Stimulated activated naive CD8-positive, alpha-beta T cell treated with anti-CD3 and anti-CD28 coated beads, Interleukin-15, Interleukin-2, amounts not matched to agents 100 ng/mL and 50 ng/mL, for 24 hours (primary cell): ENCODE measurements around the gene GNRH2.

Source experiments
- H3K27ac Mint-ChIP-seq: one replicate; pipeline ENCODE4 v1.8.0; 2021; ENCODE audit warnings: mild to moderate bottlenecking, mixed read lengths
- H3K27me3 Mint-ChIP-seq: one replicate; pipeline ENCODE4 v1.8.0; 2021; ENCODE audit warnings: mixed read lengths
- H3K36me3 Mint-ChIP-seq: one replicate; pipeline ENCODE4 v1.8.0; 2021; ENCODE audit warnings: low read depth, mixed read lengths
- H3K4me1 Mint-ChIP-seq: one replicate; pipeline ENCODE4 v1.8.0; 2021; ENCODE audit warnings: low read depth, mixed read lengths
- H3K4me3 Mint-ChIP-seq: one replicate; pipeline ENCODE4 v1.8.0; 2021; ENCODE audit warnings: mild to moderate bottlenecking, mixed read lengths
- H3K9me3 Mint-ChIP-seq: one replicate; pipeline ENCODE4 v1.8.0; 2021; ENCODE audit warnings: mixed read lengths

The GNRH2 gene

GRCh38 chr20:3077618-3078134, 34.3 kb downstream of the GNRH2 start:
- Mint-ChIP-seq H3K36me3 (no peaks in the 10 kb centered on the region), H3K9me3 (no peaks in the 10 kb centered on the region), H3K27ac (no peak overlapping the region), H3K4me1 (peaks cover 16% of the 10 kb centered on the region), H3K4me3 (peak overlapping the region; percentile 20), H3K27me3 (peaks cover 38% of the 10 kb centered on the region)

DNA sequence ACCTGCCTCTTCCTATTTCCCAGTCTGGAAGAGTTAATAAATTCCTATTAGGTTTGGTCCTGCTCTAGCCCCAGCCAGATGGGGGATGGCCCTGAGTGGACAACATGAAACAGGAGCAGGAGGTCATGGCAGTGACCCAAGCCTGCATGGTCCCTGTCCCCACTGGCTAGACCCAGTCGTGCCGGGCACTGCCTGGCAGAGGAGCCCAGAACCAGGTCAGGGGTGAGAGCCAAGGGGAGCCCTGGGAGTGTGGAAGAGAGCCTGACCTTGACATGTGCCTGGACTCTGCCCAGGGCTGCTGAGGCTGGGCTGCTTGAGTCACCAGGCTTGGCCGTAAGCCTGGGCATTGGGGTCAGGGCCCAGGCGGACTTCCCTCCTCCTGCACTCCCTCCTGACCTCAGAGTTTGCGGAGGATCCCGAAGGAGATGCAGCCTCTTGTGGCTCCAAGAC, 37.5 kb downstream of the GNRH2 start:
- no peaks in the 10 kb centered on the region for H3K36me3 Mint-ChIP-seq
- H3K27ac Mint-ChIP-seq, result no peak overlapping the region
- H3K27me3 Mint-ChIP-seq, result peaks cover 55% of the 10 kb centered on the region
- no peak overlapping the region for H3K4me3 Mint-ChIP-seq
- no peaks in the 10 kb centered on the region for H3K9me3 Mint-ChIP-seq
- peaks cover 16% of the 10 kb centered on the region for H3K4me1 Mint-ChIP-seq

- Mint-ChIP-seq H3K4me3 (no peak overlapping the region), H3K9me3 (no peaks in the 10 kb centered on the region), H3K27ac (no peak overlapping the region), H3K27me3 (peaks cover 55% of the 10 kb centered on the region), H3K4me1 (peaks cover 14% of the 10 kb centered on the region), H3K36me3 (no peaks in the 10 kb centered on the region)
Measured at GRCh38 chr20:3081641-3082040, 38.2 kb downstream of the GNRH2 start.

DNA sequence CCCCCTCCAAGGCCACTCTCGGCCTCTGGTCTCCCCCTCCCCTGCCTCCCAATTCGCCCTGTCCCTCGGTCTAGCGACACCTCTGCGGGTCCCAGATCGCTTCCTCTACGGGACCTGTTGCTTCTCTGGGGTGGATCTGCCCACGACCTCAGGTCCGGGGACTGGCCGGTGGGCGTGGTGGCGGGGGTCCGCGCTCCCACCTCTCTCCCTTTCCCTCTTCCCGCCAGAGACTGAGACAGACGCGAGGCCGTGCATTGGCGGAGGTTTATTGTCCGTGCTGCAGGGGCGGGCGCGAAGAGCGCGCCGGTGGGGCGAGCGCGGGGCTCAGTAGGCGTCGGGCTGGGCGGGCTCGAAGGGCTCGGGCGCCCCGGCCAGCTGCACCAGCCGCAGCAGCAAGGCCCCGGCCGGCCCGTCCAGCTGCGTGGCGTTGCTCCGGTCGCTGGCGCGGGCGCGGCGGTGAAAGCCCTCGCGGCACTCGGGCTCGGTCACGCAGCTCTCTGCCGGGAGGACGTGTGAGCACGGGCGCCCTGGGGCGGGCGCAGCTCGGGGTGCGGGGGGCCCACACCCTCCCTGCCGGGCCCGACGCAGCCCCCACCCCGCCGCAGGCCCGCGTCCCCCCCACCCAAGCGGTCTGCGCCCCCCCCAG, 39.0 kb downstream of the GNRH2 start:
- H3K4me3 Mint-ChIP-seq, result peak overlapping the region; percentile 0

GRCh38 chr20:3082955-3083952, 39.8 kb downstream of the GNRH2 start:
- peak overlapping the region; percentile 35 for H3K4me3 Mint-ChIP-seq
- H3K4me1 Mint-ChIP-seq, result no peaks in the 10 kb centered on the region
- no peaks in the 10 kb centered on the region for H3K9me3 Mint-ChIP-seq
- peaks cover 49% of the 10 kb centered on the region for H3K27me3 Mint-ChIP-seq
- no peaks in the 10 kb centered on the region for H3K36me3 Mint-ChIP-seq
- H3K27ac Mint-ChIP-seq, result no peak overlapping the region

More for the DNA sequence above, 39.0 kb downstream of the GNRH2 start:
- no peaks in the 10 kb centered on the region for H3K9me3 Mint-ChIP-seq
- no peak overlapping the region for H3K27ac Mint-ChIP-seq
- H3K36me3 Mint-ChIP-seq, result no peaks in the 10 kb centered on the region
- H3K27me3 Mint-ChIP-seq, result peaks cover 55% of the 10 kb centered on the region
- peaks cover 7% of the 10 kb centered on the region for H3K4me1 Mint-ChIP-seq

DNA sequence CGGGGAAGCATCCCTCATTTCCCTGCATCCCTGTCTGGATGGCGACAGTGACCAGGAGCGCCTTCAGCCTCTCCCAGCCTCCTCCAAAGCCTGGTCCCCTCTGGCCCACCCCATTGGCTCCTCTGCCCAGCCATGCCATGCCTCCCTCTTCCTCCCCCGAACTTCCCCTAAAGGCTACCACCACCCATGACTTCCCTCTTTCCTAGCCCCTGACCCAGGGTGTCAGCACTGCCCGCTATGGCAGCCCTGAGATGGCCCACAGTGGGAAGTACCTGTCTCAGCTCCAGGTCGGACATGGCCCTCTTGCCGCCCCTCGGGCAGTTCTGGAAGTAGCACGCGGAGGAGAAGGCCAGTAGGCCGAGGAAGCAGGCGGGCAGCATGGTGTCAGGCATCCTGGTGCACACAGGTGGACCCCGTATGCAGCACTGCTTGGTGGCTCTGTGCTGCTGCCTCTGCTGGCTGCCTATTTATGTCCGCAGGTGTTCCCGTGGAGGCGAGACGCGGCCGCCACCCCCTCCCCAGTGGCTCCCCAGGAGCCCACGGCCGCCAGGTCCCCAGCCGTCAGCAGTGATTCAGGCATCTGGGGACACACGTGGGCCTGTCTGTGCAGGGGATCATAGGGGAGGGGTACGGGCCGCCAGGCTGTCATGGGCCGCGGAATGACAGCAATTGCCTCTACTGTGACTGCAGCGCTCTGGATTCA, 41.0 kb downstream of the GNRH2 start, which contains the start of gene AVP:
Gene AVP, minus strand, starts transcription at position 442 of the 703 bp plus-strand sequence. Its CDS starts 50 bp downstream, at position 392.
- H3K27ac Mint-ChIP-seq, result no peak within 1 kb of the TSS
- H3K4me1 Mint-ChIP-seq, result no peaks in the 10 kb centered on the region
- peaks cover 44% of the 10 kb centered on the region for H3K27me3 Mint-ChIP-seq
- H3K9me3 Mint-ChIP-seq, result no peaks in the 10 kb centered on the region
- no peaks in the 10 kb centered on the region for H3K36me3 Mint-ChIP-seq
- peak within 1 kb of the TSS; percentile 35 for H3K4me3 Mint-ChIP-seq

GRCh38 chr20:3084986-3085360, 41.6 kb downstream of the GNRH2 start:
- Mint-ChIP-seq H3K27me3 (peaks cover 44% of the 10 kb centered on the region), H3K36me3 (no peaks in the 10 kb centered on the region), H3K4me3 (no peak overlapping the region), H3K27ac (no peak overlapping the region), H3K9me3 (no peaks in the 10 kb centered on the region), H3K4me1 (no peaks in the 10 kb centered on the region)

GRCh38 chr20:3085571-3086072, 42.2 kb downstream of the GNRH2 start:
- Mint-ChIP-seq H3K4me1 (peaks cover 5% of the 10 kb centered on the region), H3K9me3 (no peaks in the 10 kb centered on the region), H3K27me3 (peaks cover 44% of the 10 kb centered on the region), H3K36me3 (no peaks in the 10 kb centered on the region), H3K4me3 (no peak overlapping the region), H3K27ac (no peak overlapping the region)

DNA sequence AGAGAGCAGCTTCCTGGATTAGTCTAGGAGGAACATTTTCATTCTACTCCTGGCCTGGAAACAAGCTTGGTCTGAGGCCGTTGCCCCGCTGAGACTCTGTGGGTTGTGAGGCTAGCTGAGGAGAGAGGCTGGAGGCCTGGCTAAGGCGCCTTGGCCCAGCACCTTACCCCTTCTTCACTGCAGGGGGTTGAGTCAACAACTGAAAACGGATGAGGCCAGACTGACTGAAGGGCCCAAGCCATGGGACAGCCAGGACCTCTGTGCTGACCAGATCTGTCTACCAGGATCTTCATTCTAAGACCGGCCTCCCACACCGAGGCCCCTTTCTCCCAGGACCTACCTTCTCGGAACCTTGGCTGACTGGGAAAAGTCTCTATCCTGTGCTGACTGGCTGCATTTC, 44.6 kb downstream of the GNRH2 start:
- Mint-ChIP-seq H3K4me3 (no peak overlapping the region), H3K4me1 (peaks cover 18% of the 10 kb centered on the region), H3K36me3 (no peaks in the 10 kb centered on the region), H3K27ac (no peak overlapping the region), H3K9me3 (no peaks in the 10 kb centered on the region), H3K27me3 (peaks cover 30% of the 10 kb centered on the region)

DNA sequence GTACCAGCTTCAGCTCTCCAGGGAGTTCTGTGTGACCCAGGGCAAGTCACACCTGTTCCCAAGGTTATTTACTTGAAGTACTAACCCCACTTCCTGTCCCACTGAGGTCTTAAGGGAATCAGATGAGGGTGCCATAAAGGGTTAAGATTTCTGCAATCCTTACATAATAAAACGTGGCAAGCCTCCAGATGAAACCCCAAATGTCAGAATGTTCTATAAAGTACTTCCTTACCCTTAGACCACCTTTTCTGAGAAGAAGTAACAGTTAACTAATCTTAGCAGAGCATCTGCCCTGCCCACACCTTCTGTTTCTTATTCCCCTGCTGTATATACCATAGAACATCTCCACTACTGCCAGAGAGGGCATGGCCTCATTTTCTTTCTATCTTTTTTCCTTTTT, 47.1 kb downstream of the GNRH2 start:
- H3K9me3 Mint-ChIP-seq, result no peaks in the 10 kb centered on the region
- H3K4me3 Mint-ChIP-seq, result no peak overlapping the region
- H3K27me3 Mint-ChIP-seq, result peaks cover 13% of the 10 kb centered on the region
- no peak overlapping the region for H3K27ac Mint-ChIP-seq
- H3K4me1 Mint-ChIP-seq, result peaks cover 30% of the 10 kb centered on the region
- H3K36me3 Mint-ChIP-seq, result no peaks in the 10 kb centered on the region

DNA sequence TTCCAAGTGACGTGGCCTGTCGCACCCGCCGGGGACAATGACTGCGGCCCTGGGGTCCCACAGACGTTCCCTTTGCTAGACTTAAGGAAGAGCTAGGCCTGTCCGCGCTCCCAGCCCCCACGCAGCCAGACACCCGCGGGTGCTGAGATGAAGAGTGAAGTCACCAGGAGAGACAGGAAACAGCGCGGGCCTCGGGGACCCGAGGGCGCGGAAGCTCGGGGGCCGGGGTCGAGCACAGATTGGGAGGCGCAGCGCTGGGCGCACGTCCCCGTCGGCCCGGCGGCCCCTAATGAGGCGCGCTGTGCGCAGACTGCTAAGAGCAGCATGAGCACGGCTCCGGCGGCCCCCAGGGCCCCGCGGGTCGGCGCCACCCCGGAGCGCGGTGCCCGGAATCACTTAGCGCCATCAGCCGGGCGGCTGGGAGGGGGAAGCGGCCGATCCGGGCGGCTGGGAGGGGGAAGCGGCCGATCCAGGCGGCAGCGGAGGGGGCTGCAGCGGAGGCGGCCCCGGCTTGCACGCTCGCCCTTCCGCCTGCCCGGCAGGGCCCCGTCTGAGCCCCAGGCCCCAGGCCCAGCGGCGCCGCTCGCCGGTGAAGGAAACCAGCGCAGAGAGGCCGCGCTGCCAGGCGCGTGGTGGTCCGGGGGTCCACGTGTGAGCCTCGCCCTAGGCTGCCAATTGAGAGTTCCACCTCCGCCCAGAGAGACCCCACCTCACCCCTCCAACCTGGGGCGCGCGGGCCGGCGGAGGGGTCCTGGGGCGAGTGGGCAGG, 49.4 kb downstream of the GNRH2 start:
- peaks cover 30% of the 10 kb centered on the region for H3K4me1 Mint-ChIP-seq
- no peaks in the 10 kb centered on the region for H3K36me3 Mint-ChIP-seq
- H3K9me3 Mint-ChIP-seq, result no peaks in the 10 kb centered on the region
- peaks cover 13% of the 10 kb centered on the region for H3K27me3 Mint-ChIP-seq
- H3K27ac Mint-ChIP-seq, result peak overlapping the region; percentile 92
- H3K4me3 Mint-ChIP-seq, result peak overlapping the region; percentile 82

GRCh38 chr20:3093861-3094361, 50.5 kb downstream of the GNRH2 start:
- peak overlapping the region; percentile 20 for H3K4me3 Mint-ChIP-seq
- H3K36me3 Mint-ChIP-seq, result no peaks in the 10 kb centered on the region
- no peaks in the 10 kb centered on the region for H3K9me3 Mint-ChIP-seq
- H3K27me3 Mint-ChIP-seq, result peaks cover 13% of the 10 kb centered on the region
- peaks cover 30% of the 10 kb centered on the region for H3K4me1 Mint-ChIP-seq
- peak overlapping the region; percentile 52 for H3K27ac Mint-ChIP-seq

DNA sequence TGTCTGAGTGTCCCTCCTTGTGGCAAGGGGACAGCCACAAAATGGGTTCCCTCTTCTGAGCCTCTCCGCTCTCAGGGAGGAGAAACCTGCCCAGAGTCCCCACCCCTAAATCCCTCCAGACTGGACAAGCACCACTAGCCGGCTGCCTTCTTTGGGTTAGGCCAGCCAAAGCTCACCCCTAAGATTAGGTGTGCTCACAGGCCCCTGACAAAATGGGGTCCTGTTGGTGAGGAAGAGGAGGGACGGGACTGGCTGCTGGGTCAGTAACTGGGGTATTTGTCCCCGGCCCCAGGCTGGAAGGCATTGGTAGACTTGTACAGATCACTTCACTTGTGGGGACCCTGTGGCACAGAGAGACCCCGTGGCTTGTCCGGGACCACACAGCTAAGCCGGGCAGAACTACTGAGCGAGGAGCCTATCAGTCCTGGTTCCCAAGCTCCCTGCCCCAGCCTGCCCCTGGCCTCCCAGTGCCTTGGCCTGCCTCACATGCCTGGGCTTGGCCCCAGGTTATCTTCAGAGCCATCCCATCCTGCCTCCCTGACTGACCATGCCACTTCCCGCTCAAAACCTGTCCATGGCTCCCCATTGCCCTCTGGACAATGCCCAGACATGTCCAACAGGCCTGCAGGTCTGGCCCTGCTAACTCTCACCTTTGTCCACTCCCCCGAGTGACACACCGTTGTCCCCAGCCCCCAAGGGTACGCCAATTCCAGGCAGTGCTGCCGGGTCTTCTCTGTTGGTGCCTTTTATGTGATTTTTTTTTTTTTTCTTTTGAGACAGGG, 51.6 kb downstream of the GNRH2 start:
- Mint-ChIP-seq H3K27me3 (peaks cover 8% of the 10 kb centered on the region), H3K4me3 (no peak overlapping the region), H3K9me3 (no peaks in the 10 kb centered on the region), H3K36me3 (no peaks in the 10 kb centered on the region), H3K27ac (no peak overlapping the region), H3K4me1 (peaks cover 30% of the 10 kb centered on the region)
